PFSK-1 (cell line): ENCODE measurements around the gene CERS6.

Experiments used
- FOXP2 ChIP-seq: optimal IDR thresholded peaks from 2 replicates; pipeline ENCODE3; 2011; ENCODE audit warnings: borderline replicate concordance, control low read depth, inconsistent platforms; ENCODE audit not compliant: insufficient read depth; ENCODE audit errors: extremely low read length, extremely low read depth
- POLR2AphosphoS5 ChIP-seq: IDR thresholded peaks from 2 replicates; pipeline ENCODE4 v1.6.1; 2012; ENCODE audit warnings: low read depth, mild to moderate bottlenecking, control low read depth, low read length, moderate library complexity
- REST ChIP-seq, 2 experiments: IDR thresholded peaks; 2 replicates each; pipeline versions ENCODE4 v1.6.1 to v1.8.0; 2011 to 2012; ENCODE audit warnings: low read depth in 2 of 2, low read length in 2 of 2, control low read depth in 1 of 2, inconsistent platforms in 1 of 2, mild to moderate bottlenecking in 1 of 2, moderate library complexity in 1 of 2; ENCODE audit not compliant: insufficient read depth in 1 of 2
- SIN3A ChIP-seq: IDR thresholded peaks from 2 replicates; pipeline ENCODE4 v1.6.1; 2012; ENCODE audit warnings: mild to moderate bottlenecking, low read length, moderate library complexity, borderline replicate concordance; ENCODE audit not compliant: insufficient read depth
- TAF1 ChIP-seq: IDR thresholded peaks from 2 replicates; pipeline ENCODE4 v1.6.1; 2012; ENCODE audit warnings: low read length, control low read depth, borderline replicate concordance; ENCODE audit not compliant: insufficient read depth

CERS6 gene

GRCh38 chr2:168732506-168732905 is 276.4 kb downstream of the CERS6 start:
- TF ChIP-seq FOXP2 (no peak), SIN3A (no peak), POLR2AphosphoS5 (no peak), REST (IDR thresholded peaks at IDR 0.05; ENCODE audit: insufficient read depth in 1 of 2, low read depth in 2 of 2, low read length in 2 of 2) (no peak), TAF1 (no peak)

GRCh38 chr2:168734199-168734760 is 278.2 kb downstream of the CERS6 start:
- TF ChIP-seq TAF1 (no peak), REST (IDR thresholded peaks at IDR 0.05; ENCODE audit: insufficient read depth in 1 of 2, low read depth in 2 of 2, low read length in 2 of 2) (no peak), POLR2AphosphoS5 (no peak), FOXP2 (no peak), SIN3A (no peak)

DNA sequence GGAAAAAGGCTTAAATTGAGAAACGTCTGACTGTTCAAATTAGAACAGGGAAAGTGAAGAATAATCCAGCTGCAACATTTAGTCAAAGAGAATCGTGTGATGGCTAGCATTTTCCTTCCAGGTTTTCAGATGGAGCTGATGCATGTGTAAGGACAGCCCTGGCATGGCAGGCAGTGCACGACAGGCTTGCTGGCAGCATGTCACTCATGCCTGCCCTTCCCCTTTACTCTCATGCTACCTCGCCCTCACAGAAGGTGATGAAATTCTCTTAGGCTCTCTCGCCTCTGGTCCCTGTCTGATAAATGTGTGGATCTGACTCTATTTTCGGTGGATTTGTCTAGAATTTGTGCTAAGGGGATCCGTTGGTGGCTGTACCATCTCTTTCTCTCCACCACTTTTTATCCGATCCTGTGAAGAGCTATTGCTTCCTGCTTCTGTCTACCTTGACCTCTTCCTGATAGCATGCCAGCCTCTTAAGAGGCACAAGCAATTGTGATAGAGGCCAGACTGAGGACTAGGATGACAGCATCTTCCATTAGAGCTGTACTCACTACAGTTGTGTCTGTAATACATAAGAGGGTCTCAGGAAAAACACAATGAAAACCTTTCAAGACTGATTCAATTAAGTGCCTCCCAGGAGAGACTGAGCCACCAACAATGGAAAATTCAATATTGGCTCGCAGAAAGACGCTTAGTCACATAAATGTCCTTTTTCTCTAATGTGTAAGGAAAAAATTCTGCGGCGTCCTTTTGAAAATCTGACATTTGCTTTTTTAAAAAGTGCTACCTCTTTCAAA is 280.8 kb downstream of the CERS6 start:
- no peak for TF ChIP-seq POLR2AphosphoS5
- TF ChIP-seq TAF1, result no peak
- TF ChIP-seq REST (IDR thresholded peaks at IDR 0.05; ENCODE audit: insufficient read depth in 1 of 2, low read depth in 2 of 2, low read length in 2 of 2), result no peak
- no peak for TF ChIP-seq SIN3A
- TF ChIP-seq FOXP2, result no peak

DNA sequence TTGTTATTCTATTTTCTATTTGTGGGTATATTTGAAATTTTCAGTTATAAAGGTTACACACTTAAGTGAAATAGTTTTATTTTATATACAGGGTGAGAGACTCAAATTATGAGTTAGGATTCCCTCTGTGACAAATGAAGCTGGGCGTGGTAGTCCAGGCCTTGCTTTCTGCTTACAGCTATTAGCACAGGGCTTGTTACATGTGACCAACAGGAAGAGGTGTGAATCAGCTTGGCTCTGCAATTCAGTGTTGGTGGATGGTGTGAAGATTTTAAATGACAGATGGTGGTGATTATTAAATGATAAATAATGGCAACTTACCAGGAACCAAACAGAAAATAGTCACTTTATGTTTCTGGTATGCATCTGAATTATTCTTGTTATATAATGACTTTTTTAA is 282.0 kb downstream of the CERS6 start:
- TF ChIP-seq POLR2AphosphoS5 (no peak), REST (IDR thresholded peaks at IDR 0.05; ENCODE audit: insufficient read depth in 1 of 2, low read depth in 2 of 2, low read length in 2 of 2) (no peak), FOXP2 (no peak), TAF1 (no peak), SIN3A (no peak)
